ENCODE data around the gene JCAD.

GRCh38 chr10:30073045-30073766, 13.8 kb upstream of the JCAD start:
- TF ChIP-seq CTCF (IDR thresholded peaks at IDR 0.05) (no peak), POLR2A (IDR thresholded peaks at IDR 0.05) (no peak)
